HG03108 (cell line): ENCODE measurements around the gene PCSK7.

Experiments
- ATAC-seq: cut with Tn5 transposase; IDR thresholded peaks from one replicate; pipeline ENCODE4 v1.9.1; 2021; ENCODE audit warnings: moderate library complexity; ENCODE audit not compliant: unreplicated experiment

The PCSK7 gene

GRCh38 chr11:117232092-117232878 is 412 bp upstream of the PCSK7 start, which contains the start of gene RNF214:
Gene RNF214 (plus strand): TSS chr11:117232671. CDS start chr11:117234273, 1,602 bp downstream.
- peak; percentile 60 for ATAC-seq

DNA sequence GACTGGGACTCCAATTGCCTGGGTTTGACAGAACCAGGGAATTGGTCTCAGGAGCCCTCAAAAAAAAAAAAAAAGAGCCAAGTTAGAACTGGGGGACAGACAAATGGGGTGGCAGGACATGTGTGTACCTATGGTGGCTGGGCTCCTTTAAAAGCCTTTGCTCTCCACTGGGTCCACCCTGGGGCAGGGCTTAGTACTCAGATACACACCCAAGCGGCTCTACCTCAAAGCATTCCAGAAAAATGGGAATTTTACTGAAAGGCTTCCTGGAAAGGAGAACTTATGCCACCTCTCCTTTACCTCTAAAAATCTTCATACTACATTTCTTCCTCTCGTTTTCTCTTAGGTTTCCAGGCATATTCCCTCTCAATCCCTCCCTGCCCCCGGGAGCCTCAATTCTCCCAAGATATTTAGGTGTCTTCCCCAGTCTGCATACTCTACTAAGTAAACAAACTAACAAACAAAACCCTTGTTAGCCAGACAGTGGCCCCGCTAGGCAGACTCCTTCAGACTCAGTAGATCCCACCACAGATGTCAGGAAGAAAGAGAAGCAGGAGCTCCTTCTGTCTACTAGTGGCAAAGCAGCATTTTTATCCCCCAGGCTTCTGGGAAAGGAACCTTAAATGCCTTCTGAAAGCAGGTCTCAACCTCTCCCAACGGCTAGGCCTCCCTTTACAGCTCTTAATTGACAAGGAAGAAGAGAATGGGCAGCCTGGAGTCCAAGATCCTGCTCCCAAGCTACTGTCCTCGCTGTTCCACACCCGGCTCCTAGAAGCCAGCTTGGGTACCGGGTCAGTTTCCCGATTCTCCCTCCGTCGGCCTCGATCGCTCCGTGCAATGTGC is 653 bp downstream of the PCSK7 start:
- no peak for ATAC-seq

GRCh38 chr11:117230286-117230961 is 1.4 kb downstream of the PCSK7 start:
- no peak for ATAC-seq

DNA sequence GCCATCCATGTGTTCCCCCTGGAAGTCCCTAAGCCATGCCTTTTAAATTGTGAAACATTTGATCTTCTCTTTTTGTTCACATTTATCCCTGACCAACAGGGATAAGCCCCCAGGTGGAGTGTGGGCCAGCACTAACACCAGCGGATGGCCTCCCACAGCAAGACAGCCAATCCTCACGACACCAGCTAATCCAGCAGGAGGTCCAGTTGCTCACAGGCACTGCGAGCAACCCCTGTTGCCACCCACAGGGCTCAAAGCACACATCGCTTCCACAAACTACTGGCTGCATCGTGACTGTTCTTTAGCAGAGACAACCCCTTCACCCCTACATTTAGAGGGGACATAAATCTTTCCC is 2.0 kb downstream of the PCSK7 start:
- ATAC-seq: no peak

DNA sequence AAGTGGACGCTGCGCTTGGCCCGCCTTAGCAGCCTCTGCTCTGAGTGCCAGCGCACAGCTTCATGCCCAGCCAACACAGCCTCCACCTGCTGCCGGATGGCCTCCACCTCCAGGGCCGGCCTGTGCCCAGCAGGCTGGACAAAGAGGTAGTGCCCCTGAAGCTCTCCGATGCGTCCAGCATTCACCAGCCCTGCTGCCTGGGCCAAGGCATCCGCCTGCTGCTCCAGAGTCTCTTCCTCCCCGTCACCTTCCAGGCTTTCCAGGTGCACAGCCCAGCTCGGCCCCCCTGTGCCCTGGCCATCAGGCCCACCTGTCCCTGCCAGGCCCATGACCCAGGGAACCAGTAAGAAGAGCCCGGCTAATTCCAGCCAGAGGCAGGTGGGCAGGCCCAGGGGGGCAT is 2.5 kb downstream of the PCSK7 start:
- ATAC-seq: no peak

GRCh38 chr11:117228091-117228490 is 3.8 kb downstream of the PCSK7 start:
- no peak for ATAC-seq

- no peak for ATAC-seq
These were observed 5.2 kb downstream of the PCSK7 start for GRCh38 chr11:117226388-117227385.

DNA sequence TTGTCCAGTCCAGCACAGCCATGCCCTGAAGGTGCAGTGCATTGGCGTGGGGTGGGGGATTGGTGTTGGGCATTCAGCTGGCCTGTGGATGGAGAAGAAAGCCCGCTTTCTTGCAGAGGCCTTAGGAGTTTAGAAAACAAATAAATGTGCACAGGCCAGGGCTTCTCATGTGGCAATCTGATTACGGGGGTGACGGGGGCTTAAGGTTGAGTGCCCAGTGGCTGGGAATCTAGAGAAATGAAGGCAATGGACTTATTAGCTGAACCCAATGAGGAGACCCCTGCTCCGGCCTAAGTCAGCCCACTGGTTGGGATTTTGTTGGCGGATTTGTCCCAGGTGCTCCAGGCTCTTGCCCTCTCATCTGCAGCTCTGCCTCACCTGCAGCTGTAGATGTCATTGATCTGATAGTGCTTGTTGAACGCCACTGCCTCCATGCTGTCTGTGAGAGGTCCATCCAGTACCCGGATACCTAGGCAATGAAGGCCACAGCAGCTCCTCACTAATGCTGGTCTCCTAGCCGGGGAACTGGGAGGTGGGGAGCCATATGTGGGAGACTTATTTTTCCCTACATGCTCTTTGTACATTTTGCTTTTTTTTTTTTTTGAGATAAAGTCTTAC is 6.2 kb downstream of the PCSK7 start:
- ATAC-seq: no peak

- no peak for ATAC-seq
These were observed 7.9 kb downstream of the PCSK7 start for GRCh38 chr11:117223741-117224689.

- no peak for ATAC-seq
These were observed 8.7 kb downstream of the PCSK7 start for GRCh38 chr11:117222991-117223740.

- ATAC-seq: no peak
These were observed 9.9 kb downstream of the PCSK7 start for GRCh38 chr11:117221775-117222517.

- no peak for ATAC-seq
These were observed 10.7 kb downstream of the PCSK7 start for GRCh38 chr11:117220999-117221774.

DNA sequence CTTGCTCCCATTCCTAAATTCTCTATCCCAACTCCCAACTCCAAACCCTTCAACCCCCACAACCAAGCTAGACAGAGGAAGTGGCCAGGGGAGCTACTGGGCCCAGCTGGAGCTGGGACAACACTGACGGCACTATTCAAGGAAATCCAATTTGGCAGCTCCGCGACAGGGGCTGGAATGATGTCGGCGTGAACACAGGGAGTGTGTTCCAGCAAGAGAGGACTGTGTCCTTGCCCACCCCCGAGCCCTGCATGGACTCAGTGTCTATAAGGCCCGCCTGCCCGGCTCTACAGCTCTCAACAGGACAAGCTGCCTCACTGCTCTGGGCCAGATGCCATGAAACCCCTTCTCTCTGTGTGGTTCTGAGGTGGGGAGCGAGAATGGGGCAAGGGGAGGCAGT is 11.3 kb downstream of the PCSK7 start:
- no peak for ATAC-seq

DNA sequence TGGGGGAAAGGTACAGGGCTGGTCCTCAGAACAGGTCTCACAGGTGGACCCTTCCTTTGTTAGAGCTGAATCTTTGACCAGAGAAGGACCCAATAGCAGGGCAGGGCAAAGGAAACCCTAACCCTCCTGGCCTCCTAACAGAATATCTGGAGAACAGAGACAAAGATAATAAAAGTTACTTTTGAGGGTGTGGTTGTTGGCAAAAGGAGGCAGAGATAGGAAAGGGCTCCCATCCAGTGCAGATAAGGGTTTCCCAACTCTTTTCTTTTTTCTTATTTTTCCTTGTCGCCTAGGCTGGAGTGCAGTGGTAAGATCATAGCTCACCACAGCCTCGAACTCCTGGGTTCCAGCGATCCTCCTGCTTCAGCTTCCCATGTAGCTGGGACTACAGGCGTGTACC is 11.9 kb downstream of the PCSK7 start:
- no peak for ATAC-seq

DNA sequence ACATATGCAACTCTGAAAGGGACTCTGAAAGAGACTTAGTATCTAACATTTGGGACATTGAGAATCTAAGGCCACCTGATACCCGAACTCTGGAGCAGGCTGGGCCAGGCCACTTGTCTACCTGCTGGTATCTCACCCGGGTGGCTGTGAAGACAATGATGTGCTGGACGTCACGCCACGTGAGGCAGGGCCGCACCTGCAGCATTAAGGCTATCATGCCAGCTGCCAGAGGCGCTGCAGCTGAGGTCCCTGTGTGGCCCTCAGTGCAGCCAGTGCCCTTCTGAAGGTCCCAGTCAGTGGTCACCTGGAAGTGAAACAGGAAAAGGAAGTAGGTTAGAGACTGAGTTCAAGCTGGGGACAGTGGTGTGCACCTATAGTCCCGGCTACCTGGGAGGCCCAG is 12.4 kb downstream of the PCSK7 start:
- ATAC-seq: no peak

DNA sequence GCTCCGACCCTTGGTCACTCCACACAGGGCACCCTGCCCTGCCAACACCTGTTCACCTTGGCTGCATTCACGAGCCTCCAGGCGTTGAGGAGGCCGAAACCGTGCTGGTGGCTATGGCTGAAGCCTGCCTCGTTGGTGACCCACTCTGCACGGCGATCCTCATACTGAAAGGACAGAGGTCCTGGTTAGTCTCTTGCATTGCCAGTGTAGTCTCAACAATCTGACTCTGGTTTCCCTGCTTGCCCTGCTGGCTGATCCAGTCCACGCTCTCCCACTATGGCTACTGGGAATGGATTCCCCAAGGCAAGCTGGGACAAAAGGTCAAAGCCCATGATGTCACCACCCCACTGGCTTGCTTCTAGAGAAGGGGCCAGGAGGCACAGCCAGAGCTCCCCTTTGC is 12.9 kb downstream of the PCSK7 start:
- ATAC-seq: no peak
